ENCODE measurements around the gene HCN4.

DNA sequence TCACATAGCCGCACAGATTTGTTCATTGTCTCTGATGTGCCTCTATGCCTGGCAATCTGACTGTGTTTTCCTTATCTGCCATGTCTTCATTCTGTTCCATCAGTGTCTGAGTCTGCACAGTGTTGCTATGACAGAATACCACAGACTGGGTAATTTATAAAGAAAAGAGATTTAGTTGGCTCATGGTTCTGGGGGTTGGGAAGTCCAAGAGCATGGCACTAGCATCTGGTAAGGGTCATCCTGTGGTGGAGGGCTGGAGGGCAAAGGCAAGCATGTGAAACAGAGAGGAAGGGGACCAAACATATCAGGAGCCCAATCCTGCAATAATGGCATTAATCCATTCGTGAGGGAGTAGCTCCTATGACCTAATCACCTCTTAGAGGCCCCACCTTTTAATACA, 11.9 kb upstream of the HCN4 start:
- TF ChIP-seq, protein P1, sequence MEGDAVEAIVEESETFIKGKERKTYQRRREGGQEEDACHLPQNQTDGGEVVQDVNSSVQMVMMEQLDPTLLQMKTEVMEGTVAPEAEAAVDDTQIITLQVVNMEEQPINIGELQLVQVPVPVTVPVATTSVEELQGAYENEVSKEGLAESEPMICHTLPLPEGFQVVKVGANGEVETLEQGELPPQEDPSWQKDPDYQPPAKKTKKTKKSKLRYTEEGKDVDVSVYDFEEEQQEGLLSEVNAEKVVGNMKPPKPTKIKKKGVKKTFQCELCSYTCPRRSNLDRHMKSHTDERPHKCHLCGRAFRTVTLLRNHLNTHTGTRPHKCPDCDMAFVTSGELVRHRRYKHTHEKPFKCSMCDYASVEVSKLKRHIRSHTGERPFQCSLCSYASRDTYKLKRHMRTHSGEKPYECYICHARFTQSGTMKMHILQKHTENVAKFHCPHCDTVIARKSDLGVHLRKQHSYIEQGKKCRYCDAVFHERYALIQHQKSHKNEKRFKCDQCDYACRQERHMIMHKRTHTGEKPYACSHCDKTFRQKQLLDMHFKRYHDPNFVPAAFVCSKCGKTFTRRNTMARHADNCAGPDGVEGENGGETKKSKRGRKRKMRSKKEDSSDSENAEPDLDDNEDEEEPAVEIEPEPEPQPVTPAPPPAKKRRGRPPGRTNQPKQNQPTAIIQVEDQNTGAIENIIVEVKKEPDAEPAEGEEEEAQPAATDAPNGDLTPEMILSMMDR (IDR thresholded peaks at IDR 0.05) = no peak
- TF ChIP-seq EP300 (IDR thresholded peaks at IDR 0.05) = no peak
- no peak for TF ChIP-seq POLR2A (IDR thresholded peaks at IDR 0.05; ENCODE audit: low read depth)
- TF ChIP-seq POLR2AphosphoS5 (IDR thresholded peaks at IDR 0.05) = no peak

Data from esophagus muscularis mucosa (tissue), 4 donors.